ENCODE results near the gene SRGAP1.

GRCh38 chr12:63893170-63893569 lies 48.7 kb downstream of the SRGAP1 start:
- TF ChIP-seq CTCF (IDR thresholded peaks at IDR 0.05) (no peak), POLR2A (IDR thresholded peaks at IDR 0.05) (no peak), POLR2AphosphoS5 (IDR thresholded peaks at IDR 0.05) (no peak), EP300 (IDR thresholded peaks at IDR 0.05) (no peak)

Data from upper lobe of left lung (tissue), 4 donors.